GM12891 (cell line): ENCODE data around the gene CPS1.

Source experiments
- PAX5 ChIP-seq: IDR thresholded peaks from 2 replicates; pipeline ENCODE4 v1.6.1; 2011; ENCODE audit warnings: low read length, moderate library complexity, mild to moderate bottlenecking; ENCODE audit not compliant: insufficient read depth, severe bottlenecking
- POLR2A ChIP-seq: IDR thresholded peaks from 2 replicates; pipeline ENCODE4 v1.6.1; 2011; ENCODE audit warnings: low read depth, low read length, control low read depth
- POLR2AphosphoS5 ChIP-seq: IDR thresholded peaks from 2 replicates; pipeline ENCODE4 v1.6.1; 2011; ENCODE audit warnings: low read depth, low read length, control low read depth
- SPI1 ChIP-seq: IDR thresholded peaks from 2 replicates; pipeline ENCODE4 v1.6.1; 2011; ENCODE audit warnings: low read depth, low read length, control low read depth

DNA sequence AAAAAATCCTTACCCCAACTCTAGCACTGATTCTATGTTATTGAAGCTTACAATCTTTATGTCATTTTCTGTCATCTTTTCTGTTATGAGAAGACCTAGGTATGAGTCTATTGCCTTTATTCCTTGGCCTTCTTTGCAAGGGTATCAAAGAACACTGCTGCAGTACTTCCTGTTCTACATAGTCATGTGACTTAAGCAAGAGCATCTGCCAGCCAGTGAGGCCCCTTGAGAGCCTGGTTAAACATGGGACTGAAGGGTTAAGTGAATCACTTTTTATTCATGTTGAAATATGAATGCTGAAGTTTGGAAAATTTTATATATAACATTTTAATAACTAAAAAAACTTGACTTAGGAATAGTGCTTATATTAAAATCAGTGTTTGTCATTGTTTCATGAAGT lies 844 bp upstream of the CPS1 start:
- TF ChIP-seq SPI1 (no peak), POLR2A (no peak), POLR2AphosphoS5 (no peak), PAX5 (no peak)
